A549 (cell line): ENCODE results near the gene UBE2U.

Experiments
- KDM1A ChIP-seq: fragments of 200-600 bp; sonication (generic); IDR thresholded peaks from 2 replicates; pipeline ENCODE4 v1.6.1; 2016; ENCODE audit warnings: low read depth, mild to moderate bottlenecking
- NR3C1 ChIP-seq: fragments of >200 bp; sonication (Bioruptor Twin); formaldehyde crosslinking; IDR thresholded peaks from 3 replicates; pipeline ENCODE4 v1.6.1; 2017
- RARB ChIP-seq: fragments of 250-450 bp; sonication (Bioruptor Pico); IDR thresholded peaks from 2 replicates; pipeline ENCODE4 v1.8.0; 2021; ENCODE audit warnings: mild to moderate bottlenecking, moderate library complexity
- SREBF2 ChIP-seq: fragments of 450-650 bp; IDR thresholded peaks from 2 replicates; pipeline ENCODE4 v1.6.1; 2014; ENCODE audit warnings: mild to moderate bottlenecking, moderate library complexity
- TF ChIP-seq, protein P1 (sequence below): fragments of 200-600 bp; sonication (generic); IDR thresholded peaks from 2 replicates; pipeline ENCODE4 v1.6.1; 2016; ENCODE audit warnings: antibody characterized with exemption, mild to moderate bottlenecking, moderate library complexity
- TF ChIP-seq, protein P2 (sequence below): IDR thresholded peaks from 2 replicates; pipeline ENCODE4 v1.6.1; 2012

DNA sequence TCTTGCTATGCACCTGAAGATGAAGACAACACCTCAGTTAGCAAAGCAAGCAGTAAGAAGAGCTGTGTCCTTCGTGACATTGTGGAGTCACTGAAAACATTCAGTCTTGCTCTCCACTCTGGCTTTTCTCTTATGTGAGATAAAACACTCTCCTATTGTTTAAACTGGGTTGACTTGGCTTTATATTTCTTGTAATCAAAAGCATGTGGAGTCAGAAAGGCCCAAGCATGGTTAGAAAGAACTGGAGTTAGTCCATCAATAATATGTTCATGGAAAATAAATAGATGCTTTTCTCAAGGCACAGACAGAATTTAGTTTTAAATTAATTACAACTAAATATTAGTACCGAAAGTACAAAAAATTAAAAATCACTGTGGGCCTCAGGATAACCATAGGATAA, 61.7 kb downstream of the UBE2U start:
- no peak for TF ChIP-seq RARB (CRISPR knock-in tag)
- TF ChIP-seq KDM1A = no peak
- TF ChIP-seq, protein P1, sequence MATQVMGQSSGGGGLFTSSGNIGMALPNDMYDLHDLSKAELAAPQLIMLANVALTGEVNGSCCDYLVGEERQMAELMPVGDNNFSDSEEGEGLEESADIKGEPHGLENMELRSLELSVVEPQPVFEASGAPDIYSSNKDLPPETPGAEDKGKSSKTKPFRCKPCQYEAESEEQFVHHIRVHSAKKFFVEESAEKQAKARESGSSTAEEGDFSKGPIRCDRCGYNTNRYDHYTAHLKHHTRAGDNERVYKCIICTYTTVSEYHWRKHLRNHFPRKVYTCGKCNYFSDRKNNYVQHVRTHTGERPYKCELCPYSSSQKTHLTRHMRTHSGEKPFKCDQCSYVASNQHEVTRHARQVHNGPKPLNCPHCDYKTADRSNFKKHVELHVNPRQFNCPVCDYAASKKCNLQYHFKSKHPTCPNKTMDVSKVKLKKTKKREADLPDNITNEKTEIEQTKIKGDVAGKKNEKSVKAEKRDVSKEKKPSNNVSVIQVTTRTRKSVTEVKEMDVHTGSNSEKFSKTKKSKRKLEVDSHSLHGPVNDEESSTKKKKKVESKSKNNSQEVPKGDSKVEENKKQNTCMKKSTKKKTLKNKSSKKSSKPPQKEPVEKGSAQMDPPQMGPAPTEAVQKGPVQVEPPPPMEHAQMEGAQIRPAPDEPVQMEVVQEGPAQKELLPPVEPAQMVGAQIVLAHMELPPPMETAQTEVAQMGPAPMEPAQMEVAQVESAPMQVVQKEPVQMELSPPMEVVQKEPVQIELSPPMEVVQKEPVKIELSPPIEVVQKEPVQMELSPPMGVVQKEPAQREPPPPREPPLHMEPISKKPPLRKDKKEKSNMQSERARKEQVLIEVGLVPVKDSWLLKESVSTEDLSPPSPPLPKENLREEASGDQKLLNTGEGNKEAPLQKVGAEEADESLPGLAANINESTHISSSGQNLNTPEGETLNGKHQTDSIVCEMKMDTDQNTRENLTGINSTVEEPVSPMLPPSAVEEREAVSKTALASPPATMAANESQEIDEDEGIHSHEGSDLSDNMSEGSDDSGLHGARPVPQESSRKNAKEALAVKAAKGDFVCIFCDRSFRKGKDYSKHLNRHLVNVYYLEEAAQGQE = no peak
- TF ChIP-seq NR3C1 = no peak
- TF ChIP-seq SREBF2 = no peak
- TF ChIP-seq, protein P2, sequence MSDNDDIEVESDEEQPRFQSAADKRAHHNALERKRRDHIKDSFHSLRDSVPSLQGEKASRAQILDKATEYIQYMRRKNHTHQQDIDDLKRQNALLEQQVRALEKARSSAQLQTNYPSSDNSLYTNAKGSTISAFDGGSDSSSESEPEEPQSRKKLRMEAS = no peak
